NT2/D1 (cell line): ENCODE measurements around the gene UBE2E3.

Experiments used
- SUZ12 ChIP-seq: IDR thresholded peaks from 2 replicates; pipeline ENCODE4 v1.6.1; 2011; ENCODE audit not compliant: insufficient read length, insufficient read depth; ENCODE audit errors: extremely low read depth
- YY1 ChIP-seq: IDR thresholded peaks from 2 replicates; pipeline ENCODE4 v1.6.1; 2011; ENCODE audit not compliant: insufficient read length, insufficient read depth
- ZNF274 ChIP-seq: IDR thresholded peaks from 2 replicates; pipeline ENCODE4 v1.6.1; 2011; ENCODE audit warnings: mild to moderate bottlenecking, low read depth, low read length

- no peak for TF ChIP-seq YY1
- TF ChIP-seq ZNF274, result no peak
- no peak for TF ChIP-seq SUZ12
Observed at GRCh38 chr2:180990337-180990736, 9.9 kb downstream of the UBE2E3 start.
